Measurements from ENCODE around the gene SACS.
A peak's percentile ranks its signal among the peaks of the same experiment; 100 is the strongest.

SACS gene

GRCh38 chr13:23289917-23290357, 143.6 kb downstream of the SACS start:
- DNase-seq (ENCODE audit: low read depth in 2 of 2) = peak; percentile 20 to 24

GRCh38 chr13:23288995-23289394, 144.5 kb downstream of the SACS start:
- DNase-seq (ENCODE audit: low read depth in 2 of 2) = no peak

- DNase-seq (ENCODE audit: low read depth in 2 of 2) = no peak
Measured at GRCh38 chr13:23288564-23288963, 144.9 kb downstream of the SACS start.

- DNase-seq (ENCODE audit: low read depth in 2 of 2) = no peak
Measured at GRCh38 chr13:23279321-23279720, 154.2 kb downstream of the SACS start.

Data from fibroblast of skin of left quadriceps (primary cell).